Islet of Langerhans (tissue), 1 donor: ENCODE measurements around the gene CCL22.
"Not testable (repeated sequence)": the region's sequence is repeated elsewhere in the genome, so short reads cannot be mapped to it uniquely, and the experiment has no call there.

Experiments used
- FAIRE-seq: peaks from one replicate; lab custom pipeline; 2011; peaks lifted over from hg19 to GRCh38; lab: Jason Lieb, UNC

The CCL22 gene, protein sequence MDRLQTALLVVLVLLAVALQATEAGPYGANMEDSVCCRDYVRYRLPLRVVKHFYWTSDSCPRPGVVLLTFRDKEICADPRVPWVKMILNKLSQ

DNA sequence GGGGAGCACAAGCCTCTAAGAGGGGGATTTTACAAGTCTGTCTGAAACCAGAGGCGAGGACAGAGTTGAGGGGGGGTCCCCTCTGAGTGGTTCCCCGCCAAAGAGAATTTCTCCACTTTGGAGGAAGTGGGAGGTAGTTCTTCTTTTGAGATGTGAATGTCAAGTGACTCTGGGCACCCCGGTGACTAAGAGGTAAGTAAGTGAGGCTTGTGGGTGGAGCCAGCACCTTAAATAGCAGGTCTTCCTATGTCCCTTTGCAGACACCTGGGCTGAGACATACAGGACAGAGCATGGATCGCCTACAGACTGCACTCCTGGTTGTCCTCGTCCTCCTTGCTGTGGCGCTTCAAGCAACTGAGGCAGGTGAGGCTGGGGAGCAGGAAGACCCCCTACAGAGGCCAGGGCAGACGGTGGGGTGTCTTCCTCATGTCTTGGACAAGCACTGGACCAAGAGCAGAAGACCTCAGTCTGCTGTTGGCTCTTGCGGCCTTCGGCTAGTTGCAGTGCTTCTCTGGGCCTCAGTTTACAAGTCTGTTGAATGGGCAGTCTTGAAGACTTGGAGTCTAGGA is at the start of gene CCL22:
TSS of gene CCL22 (plus strand) at position 257 of the 569 bp plus-strand sequence. CDS start at position 291, 34 bp downstream.
- FAIRE-seq = no peak

DNA sequence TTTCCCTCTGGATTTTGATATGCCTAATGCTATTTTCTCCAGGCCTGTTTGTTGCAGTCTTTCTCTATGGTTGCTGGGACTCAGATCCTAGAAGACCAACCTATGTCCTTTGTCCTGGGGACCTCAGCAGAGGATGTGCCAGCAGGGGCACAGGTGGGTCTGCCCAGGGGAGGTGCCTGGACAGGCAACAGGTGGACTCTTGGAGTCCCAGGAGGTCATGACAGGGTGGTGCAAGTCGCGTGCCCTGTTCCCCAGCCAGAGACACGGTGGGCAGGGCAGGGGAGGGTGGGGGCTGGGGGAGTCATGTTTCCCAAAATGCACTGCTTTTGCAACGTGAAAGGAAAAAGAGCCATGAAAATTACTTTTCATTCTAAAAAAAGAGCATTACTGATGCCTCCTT is 47.8 kb upstream of the CCL22 start:
- no peak for FAIRE-seq

- no peak for FAIRE-seq
These were observed 45.1 kb upstream of the CCL22 start for GRCh38 chr16:57313509-57313908.

DNA sequence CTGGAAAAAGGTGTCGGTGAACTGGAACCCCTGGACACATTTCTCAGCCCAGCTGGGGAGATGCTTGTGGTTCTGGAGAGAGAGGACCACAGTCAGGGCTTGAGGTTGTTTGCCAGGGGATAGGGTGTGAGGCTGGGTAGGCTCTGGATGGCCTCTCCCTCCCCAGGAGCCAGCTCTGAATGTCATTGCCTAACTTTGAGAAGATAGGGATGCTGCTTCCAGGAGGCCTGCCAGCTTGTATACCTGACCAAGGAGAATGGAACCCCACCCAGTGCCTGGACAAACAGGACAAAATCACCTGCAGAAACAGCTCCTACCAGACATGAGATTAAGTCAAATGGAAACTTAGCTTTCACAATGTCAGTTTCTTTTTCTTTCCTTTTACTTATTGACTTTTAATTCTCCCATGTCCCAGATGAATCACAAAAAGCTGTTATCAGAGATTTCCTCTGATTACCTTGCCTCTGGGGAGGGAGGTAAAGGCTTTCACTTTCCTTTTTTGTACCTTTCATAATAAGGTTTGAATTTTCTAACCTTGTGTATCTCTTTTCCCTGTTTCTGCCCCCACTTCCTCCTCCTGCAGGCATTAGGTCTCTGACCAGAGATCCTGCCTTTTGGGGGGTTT is 44.3 kb upstream of the CCL22 start:
- no peak for FAIRE-seq

GRCh38 chr16:57315416-57315815 is 43.2 kb upstream of the CCL22 start:
- no peak for FAIRE-seq

DNA sequence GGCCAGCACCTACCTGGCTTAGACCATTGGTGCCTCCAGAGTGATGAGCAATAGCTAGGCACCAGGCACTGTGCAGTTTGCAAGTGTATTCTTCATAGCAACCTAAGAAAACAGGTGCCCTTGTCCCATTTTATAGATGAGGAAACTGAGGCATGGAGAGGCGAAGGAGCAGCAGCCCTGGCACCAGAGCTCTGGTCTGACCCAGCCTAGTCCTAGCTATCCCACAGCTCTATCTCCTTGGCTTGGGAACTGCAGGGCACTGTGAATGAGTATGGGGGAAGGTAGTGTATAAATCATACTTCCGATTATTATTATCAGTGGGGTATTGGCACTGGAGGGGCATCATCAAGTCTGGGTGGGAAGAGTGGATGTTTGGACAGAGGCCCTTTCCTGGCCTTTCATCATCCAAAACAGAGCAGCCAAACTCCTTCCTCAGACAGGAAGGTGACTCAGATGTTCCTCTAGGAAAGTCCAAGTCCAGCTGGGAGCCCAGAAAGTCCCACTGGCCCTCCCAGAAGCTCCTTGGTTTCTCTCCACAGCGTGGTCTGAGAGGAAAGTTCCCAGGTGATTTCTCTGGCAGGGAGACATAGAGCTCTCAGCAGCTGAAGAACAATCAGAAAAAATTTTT is 42.1 kb upstream of the CCL22 start:
- no peak for FAIRE-seq

GRCh38 chr16:57318240-57318970 is 40.2 kb upstream of the CCL22 start:
- FAIRE-seq = no peak

GRCh38 chr16:57319646-57320045 is 38.9 kb upstream of the CCL22 start:
- no peak for FAIRE-seq

DNA sequence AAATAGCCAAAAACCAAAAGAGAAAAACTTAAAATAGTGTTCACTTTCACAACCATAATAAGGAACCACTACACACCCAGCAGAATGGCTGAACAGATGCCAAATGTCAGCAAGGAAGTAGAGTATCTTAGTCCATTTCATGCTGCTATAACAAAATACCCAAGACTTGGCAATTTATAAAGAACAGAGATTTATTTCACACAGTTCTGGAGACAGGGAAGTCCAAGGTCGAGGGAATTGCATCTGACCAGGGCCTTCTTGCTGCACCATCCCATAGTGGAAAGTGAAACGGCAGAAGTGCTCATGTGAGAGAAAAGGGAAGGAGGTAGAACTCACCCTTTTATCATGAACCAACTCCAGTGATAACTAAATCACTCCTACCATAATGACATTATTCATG is 33.8 kb upstream of the CCL22 start:
- FAIRE-seq = no peak

- FAIRE-seq = no peak
These were observed 33.1 kb upstream of the CCL22 start for GRCh38 chr16:57325458-57325857.

GRCh38 chr16:57329718-57330327 is 28.8 kb upstream of the CCL22 start:
- no peak for FAIRE-seq

- no peak for FAIRE-seq
These were observed 27.2 kb upstream of the CCL22 start for GRCh38 chr16:57331355-57331754.

GRCh38 chr16:57333402-57333801 is 25.2 kb upstream of the CCL22 start:
- FAIRE-seq = no peak

DNA sequence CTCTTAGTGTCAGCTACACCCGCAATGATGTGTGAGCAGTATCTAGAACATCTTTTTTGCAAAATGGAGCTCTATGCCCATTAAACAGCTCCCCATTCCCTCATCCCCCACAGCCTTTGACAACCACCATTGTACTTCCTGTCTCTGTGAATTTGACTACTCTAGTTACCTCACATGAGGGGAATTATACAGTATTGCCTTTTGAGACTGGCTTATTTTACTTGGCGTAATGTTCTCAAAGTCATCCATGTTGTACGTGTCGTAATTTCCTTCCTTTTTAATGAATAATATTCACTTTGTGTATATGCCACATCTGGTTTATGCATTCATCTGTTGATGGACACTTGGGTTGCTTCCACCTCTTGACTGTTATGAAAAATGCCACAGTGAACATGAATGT is 23.2 kb upstream of the CCL22 start:
- FAIRE-seq = no peak

DNA sequence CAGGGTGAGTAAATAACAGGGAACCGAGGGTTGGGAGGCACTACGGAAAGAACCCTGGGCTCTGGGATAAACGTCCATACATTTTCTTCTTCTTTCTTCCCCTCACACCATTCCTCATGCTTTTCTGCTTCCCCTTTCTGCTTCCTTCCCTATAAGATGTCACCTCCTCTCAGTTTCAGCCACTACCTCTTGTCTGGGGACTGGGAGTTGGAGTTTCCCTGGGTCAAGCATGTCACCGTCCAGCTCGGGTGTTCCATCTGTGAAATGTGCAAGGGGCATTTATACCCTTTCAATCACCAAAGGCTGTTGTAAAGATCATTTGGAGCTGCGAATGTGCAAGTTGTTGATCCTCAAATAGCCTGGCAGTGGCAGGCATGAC is 17.5 kb upstream of the CCL22 start:
- FAIRE-seq = no peak

DNA sequence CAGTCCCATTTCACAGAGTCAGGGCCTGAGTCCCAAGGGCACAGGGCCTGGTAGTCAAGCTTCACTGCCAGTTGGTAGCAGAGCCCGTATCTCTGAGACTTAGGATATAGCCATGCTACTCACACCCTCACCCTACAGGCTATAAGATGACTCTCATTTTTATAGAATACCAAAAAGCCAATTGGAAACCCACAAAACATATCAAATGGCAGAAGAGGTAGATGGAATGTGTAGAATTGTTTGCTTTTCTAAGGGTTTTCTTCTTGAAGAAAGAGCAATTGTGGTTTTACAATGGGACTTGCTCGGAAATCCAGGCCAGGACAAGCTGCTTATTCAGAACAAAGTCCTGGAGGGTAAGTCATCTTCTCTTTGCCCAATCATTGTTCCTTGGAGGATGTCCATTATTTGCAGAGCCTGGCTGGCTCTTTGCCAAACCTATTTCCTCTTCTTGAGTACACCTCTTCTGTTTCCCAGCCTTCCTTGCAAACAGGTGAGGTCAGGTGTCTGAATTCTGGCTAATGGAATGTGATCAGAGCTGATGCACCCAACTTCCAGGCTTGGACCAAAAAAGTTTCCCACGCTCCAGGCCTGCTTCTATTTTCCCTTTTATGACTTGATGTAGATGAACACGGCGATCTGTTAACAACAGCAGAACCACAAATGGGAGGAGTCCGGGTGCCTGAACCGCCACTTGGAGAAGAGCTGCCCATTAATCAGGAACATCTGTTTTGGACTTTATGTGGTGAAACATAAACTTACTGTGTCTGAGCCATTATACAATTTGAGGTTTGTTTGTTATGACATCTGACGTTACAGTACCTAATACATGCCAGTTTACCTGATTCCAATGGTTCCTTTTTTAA is 16.9 kb upstream of the CCL22 start:
- no peak for FAIRE-seq

DNA sequence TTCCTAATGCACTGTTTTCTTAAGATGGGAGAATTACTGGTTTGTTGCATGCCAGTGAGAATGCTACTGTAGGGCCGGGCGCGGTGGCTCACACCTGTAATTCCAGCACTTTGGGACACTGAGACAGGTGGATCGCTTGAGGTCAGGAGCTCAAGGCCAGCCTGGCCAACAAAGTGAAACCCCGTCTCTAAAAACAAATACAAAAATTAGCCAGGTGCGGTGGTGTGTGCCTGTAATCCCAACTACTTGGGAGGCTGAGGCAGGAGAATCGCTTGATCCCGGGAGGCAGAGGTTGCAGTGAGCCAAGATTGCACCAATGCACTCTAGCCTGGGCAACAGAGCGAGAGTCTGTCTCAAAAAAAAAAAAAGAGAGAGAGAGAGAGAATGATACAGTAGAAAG is 16.0 kb upstream of the CCL22 start:
- not testable (repeated sequence) for FAIRE-seq

DNA sequence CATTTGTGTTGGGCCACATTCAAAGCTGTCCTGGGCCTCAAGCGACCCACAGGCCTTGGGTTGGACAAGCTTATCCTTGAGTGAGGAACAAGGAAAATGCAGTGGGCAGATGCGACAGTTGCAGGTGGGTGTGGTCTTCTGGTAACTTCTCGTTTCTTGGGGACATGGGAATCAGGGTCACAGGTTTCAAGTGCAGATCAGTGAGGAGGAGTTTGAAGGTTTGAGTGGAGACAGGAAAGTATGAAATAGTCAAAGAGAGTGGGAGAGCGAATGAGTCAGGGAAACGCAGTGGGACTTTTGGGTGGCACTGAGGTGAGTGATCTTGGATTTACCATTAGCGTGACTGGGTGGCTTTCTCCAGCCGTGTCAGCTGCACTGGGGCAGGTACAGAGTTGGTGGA is 15.4 kb upstream of the CCL22 start:
- FAIRE-seq = no peak

GRCh38 chr16:57344094-57344493 is 14.5 kb upstream of the CCL22 start:
- not testable (repeated sequence) for FAIRE-seq

- no peak for FAIRE-seq
These were observed 13.6 kb upstream of the CCL22 start for GRCh38 chr16:57345021-57345420.

DNA sequence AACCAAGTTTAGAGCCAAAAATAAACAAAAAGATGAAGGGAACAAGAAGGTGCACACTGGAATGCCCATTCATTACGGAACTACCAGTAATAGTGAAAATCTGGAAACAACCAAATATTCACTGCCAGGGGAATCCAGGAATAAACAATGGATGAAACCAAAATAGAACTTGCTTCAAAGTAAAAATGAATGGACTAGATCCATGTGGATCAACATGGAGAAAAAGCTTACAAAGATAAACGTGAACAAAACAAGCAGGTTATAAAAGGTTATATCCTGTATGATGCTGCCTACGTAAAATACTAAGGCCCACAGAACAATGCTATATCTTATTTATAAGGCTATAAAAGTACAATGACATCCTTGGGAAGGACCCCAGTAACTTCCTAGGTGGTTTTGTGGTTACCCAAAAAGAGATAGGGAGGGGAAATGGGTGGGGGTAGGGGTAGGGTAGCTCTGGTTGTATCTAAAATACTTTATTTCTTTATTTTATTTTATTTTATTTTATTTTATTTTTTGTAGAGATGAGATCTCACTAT is 12.8 kb upstream of the CCL22 start:
- FAIRE-seq = no peak
